K562 (cell line): ENCODE data around the gene ZDHHC24. TPM values are rescaled to one million over a fixed set of nuclear protein-coding genes. Genes with fewer than 3 reads are reported as not detected.
A peak's percentile ranks its signal among the peaks of the same experiment; 100 is the strongest.

ENCODE experiments used
- ATAC-seq: fragments of 200-7000 bp; cut with Tn5 transposase; 3 replicates; pipeline ENCODE4 v1.9.1; 2020; ENCODE audit warnings: moderate library complexity
- BruUV-seq: library from RNA; stranded (reverse); fragments of 400-500 nt; replicated peaks from 2 replicates; lab custom pipeline; 2021; lab: Mats Ljungman, UMichigan
- CTCF ChIA-PET: fragments of 300-600 bp; formaldehyde crosslinking; extraction: SDS; loops from one replicate; lab custom pipeline; 2021; ENCODE audit warnings: low intra/inter-chr PET ratio; lab: Yijun Ruan, JAX
- POLR2A ChIA-PET: fragments of 300-600, 350-650 bp; sonication (Branson Sonifier 250); formaldehyde crosslinking; extraction: SDS; loops from one replicate; lab custom pipeline; 2021; ENCODE audit warnings: antibody characterized with exemption, inconsistent platforms; lab: Yijun Ruan, JAX
- DNase-seq, 4 experiments: peaks; one replicate each; pipeline versions ENCODE4 v3.0.0 to v3.0.0-alpha.2; 2011 to 2018; ENCODE audit warnings: low spot score in 3 of 4, mixed read lengths in 3 of 4; ENCODE audit errors: extremely low read depth in 1 of 4
- FAIRE-seq: peaks from 2 replicates; lab custom pipeline; 2011; peaks lifted over from hg19 to GRCh38; lab: Jason Lieb, UNC
- H2AFZ ChIP-seq: 2 replicates; pipeline ENCODE4 v1.6.0; 2011; ENCODE audit warnings: low read depth, low read length, control low read depth, inconsistent platforms
- H3K27ac ChIP-seq: fragments of 200-600 bp; 3 replicates; pipeline ENCODE4 v1.8.0; 2011; ENCODE audit warnings: low read depth, mild to moderate bottlenecking, control low read depth, inconsistent platforms, low read length, moderate library complexity, mixed read lengths; ENCODE audit errors: extremely low read depth
- H3K27me3 ChIP-seq, 2 experiments: fragments of 300-600 bp in 1 of 2; 2 replicates in 1 of 2; 3 replicates in 1 of 2; pipeline versions ENCODE4 v1.6.0 to v1.8.0; 2011; ENCODE audit warnings: inconsistent platforms in 2 of 2, low read length in 2 of 2, mild to moderate bottlenecking in 1 of 2, mixed read lengths in 1 of 2, moderate library complexity in 1 of 2; ENCODE audit not compliant: control insufficient read depth in 2 of 2, insufficient read depth in 2 of 2
- H3K36me3 ChIP-seq: fragments of 300-600 bp; 3 replicates; pipeline ENCODE4 v1.8.0; 2011; ENCODE audit warnings: mild to moderate bottlenecking, low read length, inconsistent platforms; ENCODE audit not compliant: control insufficient read depth, insufficient read depth
- H3K4me1 ChIP-seq, 2 experiments: fragments of 200-600 bp in 1 of 2; replicated peaks in 1 of 2; 2 replicates in 1 of 2; 3 replicates in 1 of 2; pipeline versions ENCODE4 v1.5.1 to v1.8.0; 2011; ENCODE audit warnings: inconsistent platforms in 2 of 2, low read length in 2 of 2, mild to moderate bottlenecking in 1 of 2, mixed read lengths in 1 of 2, moderate library complexity in 1 of 2; ENCODE audit not compliant: control insufficient read depth in 2 of 2, insufficient read depth in 2 of 2
- H3K4me2 ChIP-seq: 2 replicates; pipeline ENCODE4 v1.6.1; 2011; ENCODE audit warnings: low read length, control low read depth, inconsistent platforms, mixed read lengths; ENCODE audit not compliant: insufficient read depth
- H3K4me3 ChIP-seq: fragments of 200-600 bp; sonication (generic), shearing (Covaris generic); 2 replicates; pipeline ENCODE4 v1.5.1; 2016; ENCODE audit warnings: control low read depth, inconsistent platforms
- H3K79me2 ChIP-seq: fragments of 200-600 bp; 3 replicates; pipeline ENCODE4 v1.8.0; 2011; ENCODE audit warnings: low read length, inconsistent platforms; ENCODE audit not compliant: control insufficient read depth, insufficient read depth
- H3K9ac ChIP-seq, 2 experiments: 2 replicates each; pipeline versions ENCODE4 v1.6.0 to v1.6.1; 2011; ENCODE audit warnings: low read depth in 2 of 2, low read length in 2 of 2, control low read depth in 1 of 2, inconsistent platforms in 1 of 2, mild to moderate bottlenecking in 1 of 2, mixed read lengths in 1 of 2; ENCODE audit not compliant: insufficient read depth in 1 of 2
- H3K9me1 ChIP-seq: one replicate; pipeline ENCODE4 v1.6.0; 2011; ENCODE audit warnings: inconsistent platforms, mild to moderate bottlenecking, low read length, moderate library complexity; ENCODE audit not compliant: control insufficient read depth, insufficient read depth
- H3K9me3 ChIP-seq: replicated peaks from 2 replicates; pipeline ENCODE4 v1.5.1; 2011; ENCODE audit warnings: low read depth, low read length, inconsistent platforms; ENCODE audit not compliant: control insufficient read depth, insufficient read depth
- H4K20me1 ChIP-seq: replicated peaks from 2 replicates; pipeline ENCODE4 v1.6.1; 2011; ENCODE audit warnings: low read length, inconsistent platforms, mixed read lengths; ENCODE audit not compliant: control insufficient read depth, insufficient read depth
- CEBPB ChIP-seq: fragments of 450-650 bp; IDR thresholded peaks from 2 replicates; pipeline ENCODE4 v1.6.1; 2016; ENCODE audit warnings: missing genetic modification characterization, missing compliant biosample characterization
- ZBTB12 ChIP-seq: fragments of 250-450 bp; sonication (Bioruptor Pico); IDR thresholded peaks from 2 replicates; pipeline ENCODE4 v1.4.0; 2020
- WGBS: fragments of 100-300 bp; shearing (Covaris generic); methylation state at CpG from one replicate; pipeline ENCODE4 v1.1.6; 2016; ENCODE audit warnings: low coverage, mixed read lengths; ENCODE audit not compliant: insufficient coverage; ENCODE audit errors: missing lambda C conversion rate; 5-methylcytosine and 5-hydroxymethylcytosine counted together
- in situ Hi-C: fragments of 300-500 bp; cut with MboI; formaldehyde crosslinking; loops from 4 replicates; pipeline ENCODE4 v1.15.0; 2018; ENCODE audit warnings: inconsistent platforms, mixed read lengths
- intact Hi-C: fragments of 100-400 bp; cut with micrococcal nuclease; formaldehyde crosslinking; loops from 2 replicates; pipeline ENCODE4 v1.14.2; 2022
- polyA plus RNA-seq, 8 experiments: library from polyadenylated mRNA; depleted of rRNA in 4 of 8; stranded (reverse) in 5 of 8; unstranded in 3 of 8; fragments of >200 nt; fragmentation: Nextera tagmentation in 2 of 8; fragmentation: Illumina TruSeq in 1 of 8; extraction: Ambion mirVana in 2 of 8; extraction: Trizol in 1 of 8; gene quantifications; 2 replicates each; pipeline versions ENCODE4 v1.2.1 to v1.2.3, GENCODE V29; 2011 to 2014; ENCODE audit warnings: inconsistent platforms in 1 of 8, missing spikeins in 1 of 8
- total RNA-seq, 7 experiments: library from RNA; depleted of rRNA in 6 of 7; stranded (reverse); fragments of >200 nt in 6 of 7; fragmentation: Illumina TruSeq in 2 of 7; extraction: Trizol in 2 of 7; gene quantifications; 2 replicates each; pipeline versions ENCODE4 v1.2.1 to v1.2.3, GENCODE V29; 2011 to 2021; ENCODE audit warnings: low replicate concordance in 1 of 7

ZDHHC24 gene
- total and polyA plus RNA-seq, 9 of the 15 experiments (the other 6 are each of a cell fraction or from before 2014, with no cell fraction given) = 0.45 to 11.2 (median 2.7) TPM

GRCh38 chr11:66559866-66560676, 14.2 kb upstream of the ZDHHC24 start:
- Histone ChIP-seq H3K9me1 (no peaks in the 10 kb centered on the region), H3K4me1 (peaks cover 8 to 38% of the 10 kb centered on the region in 2 experiments; a peak in 4 of 5 replicates), H3K79me2 (no peaks in the 10 kb centered on the region), H3K9ac (peak overlapping the region in 1 of 2 experiments; percentile 36; a peak in 1 of 4 replicates), H3K4me3 (no peak overlapping the region), H3K27ac (no peak overlapping the region), H2AFZ (no peak overlapping the region), H3K9me3 (no peaks in the 10 kb centered on the region), H4K20me1 (no peaks in the 10 kb centered on the region), H3K27me3 (no peaks in the 10 kb centered on the region), H3K36me3 (no peaks in the 10 kb centered on the region), H3K4me2 (no peak overlapping the region)
- no TSS peak for BruUV-seq
- TF ChIP-seq CEBPB = peak; percentile 10; the same call in 1 of the 2 replicates
- TF ChIP-seq ZBTB12 (CRISPR knock-in tag) = no peak
- DNase-seq (no peak), FAIRE-seq (no peak), ATAC-seq (no peak)
- in situ Hi-C loops = loop anchor here (10.0 kb wide), 1 partner anchor 255 kb away; no protein-coding TSS in a partner anchor
- WGBS = 64% methylated on average over 22 of the region's 27 CpGs
- ChIA-PET CTCF (no interaction called here), POLR2A (interaction anchor here (0.5 to 3.6 kb wide), 6 partner anchors 7 to 548 kb away, joined by 3 to 15 read pairs (median 6); partner anchors contain the start of genes CCDC87, CTSF and RBM4)
- intact Hi-C loops = no loop called here
